Left lobe of liver (tissue), 2 donors: ENCODE results near the gene CAPN12. TPM values are rescaled to one million over a fixed set of nuclear protein-coding genes. Genes with fewer than 3 reads are reported as not detected.
"Not testable (repeated sequence)": the region's sequence is repeated elsewhere in the genome, so short reads cannot be mapped to it uniquely, and the experiment has no call there.

Experiments used
- ATAC-seq: fragments of 200-7000 bp; cut with Tn5 transposase; one replicate; pipeline ENCODE4 v1.9.1; 2020; ENCODE audit warnings: mild to moderate bottlenecking, moderate library complexity
- DNase-seq: peaks from one replicate; pipeline ENCODE4 v3.0.0-alpha.2; 2020; ENCODE audit warnings: low spot score
- total RNA-seq: library from RNA; stranded (reverse); gene quantifications from one replicate; pipeline ENCODE4 v1.2.1, GENCODE V29; 2021
- donor health status: DM: no; HTN: no; CAD: no; lungs with moderate emphysema.
- donor health status: DM: no; HTN: yes; CAD: no.

Gene CAPN12
- 30.9 TPM for total RNA-seq

- DNase-seq (no peak), ATAC-seq (no peak)
Measured at GRCh38 chr19:38744298-38744681, at the start of gene CAPN12. Gene CAPN12 (minus strand): TSS chr19:38744474. CDS start chr19:38744165, 309 bp downstream.

- no peak for DNase-seq
- ATAC-seq = no peak
Measured at GRCh38 chr19:38793671-38794070, 49.4 kb upstream of the CAPN12 start.

- no peak for DNase-seq
- ATAC-seq = no peak
Measured at GRCh38 chr19:38793177-38793576, 48.9 kb upstream of the CAPN12 start.

- ATAC-seq (peak; percentile 43), DNase-seq (no peak)
Measured at GRCh38 chr19:38792250-38793111, 48.2 kb upstream of the CAPN12 start.

- DNase-seq = not testable (repeated sequence)
- ATAC-seq = peak; percentile 89
Measured at GRCh38 chr19:38791451-38792064, 47.3 kb upstream of the CAPN12 start.

GRCh38 chr19:38790507-38791403 is 46.5 kb upstream of the CAPN12 start:
- ATAC-seq, DNase-seq: not testable (repeated sequence)

- ATAC-seq (no peak), DNase-seq (no peak)
Measured at GRCh38 chr19:38788478-38789243, 44.4 kb upstream of the CAPN12 start, which contains the start of gene LGALS7B. Gene LGALS7B (plus strand): TSS chr19:38789200. CDS start chr19:38789227, 27 bp downstream.

- ATAC-seq = no peak
- DNase-seq = no peak
Measured at GRCh38 chr19:38786572-38787265, 42.4 kb upstream of the CAPN12 start.

GRCh38 chr19:38786061-38786460 is 41.8 kb upstream of the CAPN12 start:
- not testable (repeated sequence) for ATAC-seq, DNase-seq

GRCh38 chr19:38785187-38785699 is 41.0 kb upstream of the CAPN12 start:
- ATAC-seq (no peak), DNase-seq (no peak)

- ATAC-seq = peak; percentile 48
- no peak for DNase-seq
Measured at GRCh38 chr19:38784224-38784623, 40.0 kb upstream of the CAPN12 start.

- ATAC-seq, DNase-seq: not testable (repeated sequence)
Measured at GRCh38 chr19:38782212-38782611, 37.9 kb upstream of the CAPN12 start.

GRCh38 chr19:38781058-38781457 is 36.8 kb upstream of the CAPN12 start:
- ATAC-seq = no peak

GRCh38 chr19:38780443-38780842 is 36.2 kb upstream of the CAPN12 start:
- no peak for DNase-seq

More at GRCh38 chr19:38781058-38781457, 36.8 kb upstream of the CAPN12 start:
- DNase-seq = no peak

GRCh38 chr19:38778733-38779132 is 34.5 kb upstream of the CAPN12 start:
- no peak for ATAC-seq
- DNase-seq = no peak

More at GRCh38 chr19:38780443-38780842, 36.2 kb upstream of the CAPN12 start:
- no peak for ATAC-seq

- no peak for ATAC-seq
Measured at GRCh38 chr19:38774181-38774950, 30.1 kb upstream of the CAPN12 start.

GRCh38 chr19:38773469-38774177 is 29.3 kb upstream of the CAPN12 start, which contains the start of gene LGALS7:
Gene LGALS7 (minus strand): TSS chr19:38773517. CDS start chr19:38773492, 25 bp downstream.
- ATAC-seq = no peak
- no peak for DNase-seq

More at GRCh38 chr19:38774181-38774950, 30.1 kb upstream of the CAPN12 start:
- no peak for DNase-seq

- DNase-seq, ATAC-seq: not testable (repeated sequence)
Measured at GRCh38 chr19:38771569-38771968, 27.3 kb upstream of the CAPN12 start.
